ENCODE measurements around the gene PRKAA2. TPM values are rescaled to one million over a fixed set of nuclear protein-coding genes. Genes with fewer than 3 reads are reported as not detected.
A peak's percentile ranks its signal among the peaks of the same experiment; 100 is the strongest.

Gene PRKAA2
- total RNA-seq, 1 donor from 2014 or later: 4.8 TPM

DNA sequence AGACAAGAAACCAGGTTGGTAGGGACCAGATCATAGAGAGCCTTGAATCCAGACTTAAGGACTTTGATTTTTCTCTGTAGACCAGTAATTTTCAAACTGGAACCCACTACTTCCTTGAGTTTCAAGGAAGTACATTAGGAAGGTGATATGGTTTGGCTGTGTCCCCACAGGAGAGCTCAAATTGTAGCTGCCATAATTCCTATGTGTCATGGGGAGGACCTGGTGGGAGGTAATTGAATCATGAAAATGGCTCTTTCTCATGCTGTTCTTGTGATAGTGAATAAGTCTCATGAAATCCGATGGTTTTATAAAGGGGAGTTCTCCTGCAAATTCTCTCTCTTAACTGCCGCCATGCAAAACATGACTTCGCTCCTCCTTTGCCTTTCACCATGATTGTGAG is 10.1 kb upstream of the PRKAA2 start:
- H3K27me3 Mint-ChIP-seq (ENCODE audit: low read depth): no peaks in the 10 kb centered on the region
- no peaks in the 10 kb centered on the region for H3K4me1 Mint-ChIP-seq
- no peak for DNase-seq (ENCODE audit: low read depth, low spot score)
- no peaks in the 10 kb centered on the region for H3K36me3 Mint-ChIP-seq (ENCODE audit: low read depth)
- H3K27ac Mint-ChIP-seq (ENCODE audit: unreplicated experiment): no peak overlapping the region
- H3K4me3 Mint-ChIP-seq: no peak overlapping the region
- TF ChIP-seq, protein P1, sequence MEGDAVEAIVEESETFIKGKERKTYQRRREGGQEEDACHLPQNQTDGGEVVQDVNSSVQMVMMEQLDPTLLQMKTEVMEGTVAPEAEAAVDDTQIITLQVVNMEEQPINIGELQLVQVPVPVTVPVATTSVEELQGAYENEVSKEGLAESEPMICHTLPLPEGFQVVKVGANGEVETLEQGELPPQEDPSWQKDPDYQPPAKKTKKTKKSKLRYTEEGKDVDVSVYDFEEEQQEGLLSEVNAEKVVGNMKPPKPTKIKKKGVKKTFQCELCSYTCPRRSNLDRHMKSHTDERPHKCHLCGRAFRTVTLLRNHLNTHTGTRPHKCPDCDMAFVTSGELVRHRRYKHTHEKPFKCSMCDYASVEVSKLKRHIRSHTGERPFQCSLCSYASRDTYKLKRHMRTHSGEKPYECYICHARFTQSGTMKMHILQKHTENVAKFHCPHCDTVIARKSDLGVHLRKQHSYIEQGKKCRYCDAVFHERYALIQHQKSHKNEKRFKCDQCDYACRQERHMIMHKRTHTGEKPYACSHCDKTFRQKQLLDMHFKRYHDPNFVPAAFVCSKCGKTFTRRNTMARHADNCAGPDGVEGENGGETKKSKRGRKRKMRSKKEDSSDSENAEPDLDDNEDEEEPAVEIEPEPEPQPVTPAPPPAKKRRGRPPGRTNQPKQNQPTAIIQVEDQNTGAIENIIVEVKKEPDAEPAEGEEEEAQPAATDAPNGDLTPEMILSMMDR (conservative IDR thresholded peaks at IDR 0.05): no peak
- no peaks in the 10 kb centered on the region for H3K9me3 Mint-ChIP-seq

DNA sequence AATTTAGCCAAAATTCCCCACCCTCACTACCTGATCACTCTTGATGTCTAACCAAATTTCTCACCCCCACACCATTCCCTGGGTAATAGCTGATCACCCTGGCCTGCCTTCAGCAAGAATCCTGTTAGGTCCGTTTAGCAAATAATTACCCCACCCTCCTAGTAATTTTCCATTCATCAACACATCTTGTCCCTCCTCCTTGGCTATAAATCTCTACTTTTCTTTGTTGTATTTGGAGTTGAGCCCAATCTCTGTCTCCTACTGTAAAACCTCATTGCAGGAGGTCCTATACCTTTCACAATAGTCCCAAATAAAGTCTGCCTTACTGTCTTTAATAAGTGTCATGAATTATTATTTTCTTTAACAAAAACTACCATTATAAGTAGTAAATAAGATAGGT is 6.9 kb upstream of the PRKAA2 start:
- Mint-ChIP-seq H3K27ac (ENCODE audit: unreplicated experiment) (no peak overlapping the region), H3K4me1 (no peaks in the 10 kb centered on the region), H3K4me3 (no peak overlapping the region), H3K27me3 (ENCODE audit: low read depth) (peaks cover 7% of the 10 kb centered on the region), H3K9me3 (no peaks in the 10 kb centered on the region), H3K36me3 (ENCODE audit: low read depth) (no peaks in the 10 kb centered on the region)
- TF ChIP-seq, protein P1 (conservative IDR thresholded peaks at IDR 0.05): no peak
- DNase-seq (ENCODE audit: low read depth, low spot score): no peak

DNA sequence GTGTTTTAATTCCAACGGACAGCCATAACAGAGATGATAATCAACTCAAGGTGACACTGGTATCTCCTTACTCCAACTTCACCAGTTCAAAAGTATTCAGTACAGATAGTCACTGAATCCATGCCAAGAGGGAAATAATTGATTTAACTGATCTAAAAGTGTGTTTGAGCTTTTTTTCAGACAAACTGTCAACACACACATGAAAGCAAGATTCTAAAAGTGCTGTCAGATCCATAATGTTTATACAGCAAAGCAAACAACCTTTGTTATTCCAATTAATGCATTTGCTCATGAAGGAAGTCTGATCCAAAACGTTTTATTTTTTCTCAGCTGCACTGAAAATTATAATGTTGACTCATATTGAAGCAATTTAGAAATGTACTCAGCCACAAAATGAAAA is 5.9 kb upstream of the PRKAA2 start:
- H3K9me3 Mint-ChIP-seq: no peaks in the 10 kb centered on the region

DNA sequence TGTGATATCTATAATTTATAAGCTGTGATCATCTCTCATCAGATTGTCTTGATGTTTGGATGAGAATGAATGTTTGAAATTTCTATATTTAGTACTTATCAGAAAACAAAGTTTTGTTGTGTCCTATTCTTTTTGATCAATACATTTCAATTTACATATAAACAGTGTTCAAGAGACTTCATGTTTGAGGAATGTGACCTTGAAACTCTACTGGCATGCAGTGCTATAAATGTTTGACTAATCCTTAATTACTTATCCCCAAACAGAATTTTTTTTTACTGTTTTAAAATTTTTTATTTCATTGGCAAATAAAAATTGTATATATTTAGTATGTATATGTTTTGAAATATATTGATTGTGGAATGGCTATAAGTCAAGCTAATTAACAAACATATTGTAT is 1.5 kb upstream of the PRKAA2 start:
- peaks cover 22% of the 10 kb centered on the region for H3K4me1 Mint-ChIP-seq
- peaks cover 27% of the 10 kb centered on the region for H3K27me3 Mint-ChIP-seq (ENCODE audit: low read depth)
- TF ChIP-seq, protein P1 (conservative IDR thresholded peaks at IDR 0.05): no peak
- no peak overlapping the region for H3K27ac Mint-ChIP-seq (ENCODE audit: unreplicated experiment)
- no peaks in the 10 kb centered on the region for H3K36me3 Mint-ChIP-seq (ENCODE audit: low read depth)
- H3K9me3 Mint-ChIP-seq: peaks cover 3% of the 10 kb centered on the region
- H3K4me3 Mint-ChIP-seq: peak overlapping the region; percentile 93
- DNase-seq (ENCODE audit: low read depth, low spot score): no peak

More for the DNA sequence above, 5.9 kb upstream of the PRKAA2 start:
- Mint-ChIP-seq H3K27me3 (ENCODE audit: low read depth) (peaks cover 14% of the 10 kb centered on the region), H3K4me3 (no peak overlapping the region), H3K36me3 (ENCODE audit: low read depth) (no peaks in the 10 kb centered on the region), H3K27ac (ENCODE audit: unreplicated experiment) (no peak overlapping the region), H3K4me1 (peaks cover 5% of the 10 kb centered on the region)
- TF ChIP-seq, protein P1 (conservative IDR thresholded peaks at IDR 0.05): no peak
- no peak for DNase-seq (ENCODE audit: low read depth, low spot score)

DNA sequence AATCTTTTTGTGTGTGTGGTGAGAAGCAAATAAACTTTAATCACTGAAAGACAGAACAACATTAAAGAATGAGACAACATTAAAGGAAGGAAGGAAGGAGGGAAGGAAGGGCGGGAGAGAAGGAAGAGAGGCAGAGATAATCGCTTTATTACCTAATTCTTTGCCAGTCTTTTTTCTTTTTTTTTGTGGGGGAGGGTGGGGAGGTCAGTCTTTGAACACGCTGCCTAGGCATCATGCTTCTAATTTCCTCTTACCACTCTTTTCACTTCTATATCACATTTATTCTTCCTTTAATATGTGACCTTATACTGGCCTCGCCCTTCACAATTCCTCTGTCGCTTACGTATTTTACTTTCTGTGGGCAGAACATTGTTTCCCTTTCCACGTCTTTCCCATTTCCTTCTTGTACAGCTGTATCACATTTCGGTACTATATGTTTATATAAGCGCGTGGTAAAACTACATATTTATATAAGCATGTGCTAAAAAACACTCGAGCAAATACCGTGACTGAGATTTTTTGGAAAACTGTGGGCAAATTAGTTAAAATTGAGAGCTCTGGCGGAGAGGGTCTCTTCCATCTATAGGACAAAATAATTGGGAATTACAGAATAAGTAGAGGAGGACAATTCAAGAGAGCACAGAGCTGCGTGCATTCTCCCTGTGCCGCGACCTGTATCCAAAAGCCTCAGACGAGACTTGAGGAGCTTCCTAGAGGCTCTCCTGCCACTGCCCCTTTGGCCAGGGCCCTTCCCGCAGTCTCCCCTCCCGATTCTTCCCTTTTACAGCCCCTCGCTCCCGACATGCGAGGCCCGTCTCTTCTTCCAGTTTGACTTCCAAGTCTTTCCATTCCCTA is 823 bp upstream of the PRKAA2 start:
- H3K36me3 Mint-ChIP-seq (ENCODE audit: low read depth): no peaks in the 10 kb centered on the region

More for the DNA sequence above, 823 bp upstream of the PRKAA2 start:
- peaks cover 3% of the 10 kb centered on the region for H3K9me3 Mint-ChIP-seq
- TF ChIP-seq, protein P1 (conservative IDR thresholded peaks at IDR 0.05): no peak
- H3K27ac Mint-ChIP-seq (ENCODE audit: unreplicated experiment): no peak overlapping the region
- H3K4me3 Mint-ChIP-seq: peak overlapping the region; percentile 93
- no peak for DNase-seq (ENCODE audit: low read depth, low spot score)
- peaks cover 27% of the 10 kb centered on the region for H3K27me3 Mint-ChIP-seq (ENCODE audit: low read depth)
- H3K4me1 Mint-ChIP-seq: peaks cover 22% of the 10 kb centered on the region

Measured in neural crest cell (in vitro differentiated cells).